Right atrium auricular region (tissue), 2 donors: ENCODE measurements around the gene L3MBTL4. TPM values are rescaled to one million over a fixed set of nuclear protein-coding genes. Genes with fewer than 3 reads are reported as not detected.

Experiments used
- DNase-seq: peaks from one replicate; pipeline ENCODE4 v3.0.0-alpha.2; 2019; ENCODE audit warnings: low spot score
- H3K27ac ChIP-seq, 2 donors: fragments of 200-600 bp; sonication (generic); 1 replicate in 1 of 2; 2 replicates in 1 of 2; pipeline ENCODE4 v1.5.1; 2016 to 2019
- H3K27me3 ChIP-seq, 2 donors: fragments of 200-600 bp; sonication (generic); one replicate each; pipeline versions ENCODE4 v1.5.1 to v1.6.0; 2017 to 2019
- H3K36me3 ChIP-seq: fragments of 200-600 bp; sonication (generic); one replicate; pipeline ENCODE4 v1.5.1; 2016
- H3K4me1 ChIP-seq, 2 donors: fragments of 200-600 bp; sonication (generic); one replicate each; pipeline versions ENCODE4 v1.5.1 to v1.6.0; 2017 to 2019
- H3K4me3 ChIP-seq, 2 donors: fragments of 200-600 bp; sonication (generic); 1 replicate in 1 of 2; 2 replicates in 1 of 2; pipeline ENCODE4 v1.5.1; 2017 to 2019; ENCODE audit warnings: mild to moderate bottlenecking in 1 of 2, moderate library complexity in 1 of 2
- H3K9me3 ChIP-seq, 2 donors: fragments of 200-600 bp; sonication (generic); one replicate each; pipeline ENCODE4 v1.5.1; 2019
- CTCF ChIP-seq, 2 donors: fragments of 200-600 bp; sonication (generic); IDR thresholded peaks; one replicate each; pipeline ENCODE4 v1.5.1; 2019; ENCODE audit warnings: antibody characterized with exemption in 2 of 2
- total RNA-seq, 2 donors: library from RNA; depleted of rRNA; stranded (reverse); fragments of >200 nt; gene quantifications; one replicate each; pipeline ENCODE4 v1.1.0, GENCODE V29; 2016

L3MBTL4 gene
- total RNA-seq, 2 donors from 2014 or later: 6.6 to 10.5 TPM

- Histone ChIP-seq H3K9me3 (no peaks in the 10 kb centered on the region), H3K27me3 (no peaks in the 10 kb centered on the region), H3K4me3 (no peak overlapping the region), H3K27ac (peak overlapping the region in 1 of 2 donors; percentile 87), H3K4me1 (peaks cover 0 to 28% of the 10 kb centered on the region in 2 donors), H3K36me3 (no peaks in the 10 kb centered on the region)
- no peak for TF ChIP-seq CTCF (IDR thresholded peaks at IDR 0.05)
- DNase-seq: no peak
These were observed 354.6 kb downstream of the L3MBTL4 start for GRCh38 chr18:6060149-6060548.

GRCh38 chr18:6059551-6059950, 355.2 kb downstream of the L3MBTL4 start:
- Histone ChIP-seq H3K4me1 (peaks cover 0 to 33% of the 10 kb centered on the region in 2 donors), H3K9me3 (no peaks in the 10 kb centered on the region), H3K27ac (peak overlapping the region; percentile 48 to 87), H3K27me3 (no peaks in the 10 kb centered on the region), H3K4me3 (no peak overlapping the region), H3K36me3 (no peaks in the 10 kb centered on the region)
- DNase-seq: no peak
- TF ChIP-seq CTCF (IDR thresholded peaks at IDR 0.05): no peak

- DNase-seq: no peak
- Histone ChIP-seq H3K4me3 (no peak overlapping the region), H3K36me3 (no peaks in the 10 kb centered on the region), H3K9me3 (no peaks in the 10 kb centered on the region), H3K27me3 (no peaks in the 10 kb centered on the region), H3K4me1 (peaks cover 0 to 36% of the 10 kb centered on the region in 2 donors), H3K27ac (peak overlapping the region; percentile 67 to 87)
- TF ChIP-seq CTCF (IDR thresholded peaks at IDR 0.05): no peak
These were observed 355.8 kb downstream of the L3MBTL4 start for GRCh38 chr18:6058941-6059340.

- DNase-seq: no peak
- Histone ChIP-seq H3K4me1 (peaks cover 0 to 36% of the 10 kb centered on the region in 2 donors), H3K36me3 (no peaks in the 10 kb centered on the region), H3K27me3 (no peaks in the 10 kb centered on the region), H3K9me3 (no peaks in the 10 kb centered on the region), H3K27ac (peak overlapping the region; percentile 67 to 87), H3K4me3 (no peak overlapping the region)
- no peak for TF ChIP-seq CTCF (IDR thresholded peaks at IDR 0.05)
These were observed 357.1 kb downstream of the L3MBTL4 start for GRCh38 chr18:6057604-6058003.

GRCh38 chr18:6056171-6056910, 358.4 kb downstream of the L3MBTL4 start:
- Histone ChIP-seq H3K9me3 (no peaks in the 10 kb centered on the region), H3K27ac (peak overlapping the region; percentile 28 to 87), H3K27me3 (no peaks in the 10 kb centered on the region), H3K4me1 (peaks cover 0 to 36% of the 10 kb centered on the region in 2 donors), H3K36me3 (no peaks in the 10 kb centered on the region), H3K4me3 (no peak overlapping the region)
- no peak for DNase-seq
- no peak for TF ChIP-seq CTCF (IDR thresholded peaks at IDR 0.05)

- H3K4me3 ChIP-seq: no peak overlapping the region
- TF ChIP-seq CTCF (IDR thresholded peaks at IDR 0.05): no peak
- no peaks in the 10 kb centered on the region for H3K36me3 ChIP-seq
- H3K9me3 ChIP-seq: no peaks in the 10 kb centered on the region
- H3K27me3 ChIP-seq: no peaks in the 10 kb centered on the region
- no peak for DNase-seq
- H3K27ac ChIP-seq: peak overlapping the region; percentile 28 to 87
- peaks cover 0 to 36% of the 10 kb centered on the region in 2 donors for H3K4me1 ChIP-seq
These were observed 359.0 kb downstream of the L3MBTL4 start for GRCh38 chr18:6055711-6056110.
